Umbilical cord (tissue), 2 donors: ENCODE measurements around the gene ANHX. TPM values are rescaled to one million over a fixed set of nuclear protein-coding genes. Genes with fewer than 3 reads are reported as not detected.

ENCODE experiments used
- DNase-seq: peaks from one replicate; pipeline ENCODE4 v3.0.0-alpha.2; 2015; ENCODE audit warnings: low spot score
- total RNA-seq: library from RNA; depleted of rRNA; stranded (reverse); fragments of >200 nt; gene quantifications from one replicate; pipeline ENCODE4 v1.2.3, GENCODE V29; 2014; ENCODE audit warnings: low replicate concordance; ENCODE audit not compliant: insufficient read depth

Gene ANHX
- total RNA-seq, 1 donor from 2014 or later: 0.48 TPM

DNA sequence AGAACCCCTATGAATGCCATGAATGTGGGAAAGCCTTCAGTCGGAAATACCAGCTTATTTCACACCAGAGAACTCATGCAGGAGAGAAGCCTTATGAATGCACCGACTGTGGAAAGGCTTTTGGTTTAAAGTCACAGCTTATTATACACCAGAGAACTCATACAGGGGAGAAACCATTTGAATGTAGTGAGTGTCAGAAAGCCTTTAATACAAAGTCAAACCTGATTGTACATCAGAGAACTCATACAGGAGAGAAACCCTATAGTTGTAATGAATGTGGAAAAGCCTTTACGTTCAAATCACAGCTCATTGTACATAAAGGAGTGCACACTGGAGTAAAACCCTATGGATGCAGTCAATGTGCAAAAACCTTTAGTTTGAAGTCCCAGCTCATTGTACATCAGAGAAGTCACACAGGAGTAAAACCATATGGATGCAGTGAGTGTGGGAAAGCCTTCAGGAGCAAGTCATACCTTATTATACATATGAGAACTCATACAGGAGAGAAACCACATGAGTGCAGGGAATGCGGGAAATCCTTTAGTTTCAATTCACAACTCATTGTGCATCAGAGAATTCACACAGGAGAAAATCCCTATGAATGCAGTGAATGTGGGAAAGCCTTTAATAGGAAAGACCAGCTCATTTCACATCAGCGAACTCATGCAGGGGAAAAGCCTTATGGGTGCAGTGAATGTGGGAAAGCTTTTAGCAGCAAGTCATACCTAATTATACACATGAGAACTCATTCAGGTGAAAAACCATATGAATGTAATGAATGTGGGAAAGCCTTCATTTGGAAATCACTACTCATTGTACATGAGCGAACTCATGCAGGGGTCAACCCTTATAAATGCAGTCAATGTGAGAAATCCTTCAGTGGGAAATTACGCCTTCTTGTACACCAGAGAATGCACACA lies 32.1 kb downstream of the ANHX start:
- no peak for DNase-seq

DNA sequence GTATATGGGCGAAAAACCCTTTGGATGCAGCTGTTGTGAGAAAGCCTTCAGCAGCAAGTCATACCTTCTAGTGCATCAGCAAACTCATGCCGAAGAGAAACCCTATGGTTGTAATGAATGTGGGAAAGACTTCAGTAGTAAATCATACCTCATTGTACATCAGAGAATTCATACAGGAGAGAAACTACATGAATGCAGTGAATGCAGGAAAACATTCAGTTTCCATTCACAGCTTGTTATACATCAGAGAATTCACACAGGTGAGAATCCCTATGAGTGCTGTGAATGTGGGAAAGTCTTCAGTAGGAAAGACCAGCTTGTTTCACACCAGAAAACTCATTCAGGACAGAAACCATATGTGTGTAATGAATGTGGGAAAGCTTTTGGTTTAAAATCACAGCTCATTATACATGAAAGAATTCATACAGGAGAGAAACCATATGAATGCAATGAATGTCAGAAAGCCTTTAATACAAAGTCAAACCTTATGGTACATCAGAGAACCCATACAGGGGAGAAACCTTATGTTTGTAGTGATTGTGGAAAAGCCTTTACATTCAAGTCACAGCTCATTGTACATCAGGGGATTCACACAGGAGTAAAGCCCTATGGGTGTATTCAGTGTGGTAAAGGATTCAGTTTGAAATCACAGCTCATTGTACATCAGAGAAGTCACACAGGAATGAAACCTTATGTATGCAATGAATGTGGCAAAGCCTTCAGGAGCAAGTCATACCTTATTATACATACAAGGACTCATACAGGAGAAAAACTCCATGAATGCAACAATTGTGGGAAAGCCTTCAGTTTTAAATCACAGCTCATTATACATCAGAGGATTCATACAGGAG lies 33.0 kb downstream of the ANHX start:
- no peak for DNase-seq

DNA sequence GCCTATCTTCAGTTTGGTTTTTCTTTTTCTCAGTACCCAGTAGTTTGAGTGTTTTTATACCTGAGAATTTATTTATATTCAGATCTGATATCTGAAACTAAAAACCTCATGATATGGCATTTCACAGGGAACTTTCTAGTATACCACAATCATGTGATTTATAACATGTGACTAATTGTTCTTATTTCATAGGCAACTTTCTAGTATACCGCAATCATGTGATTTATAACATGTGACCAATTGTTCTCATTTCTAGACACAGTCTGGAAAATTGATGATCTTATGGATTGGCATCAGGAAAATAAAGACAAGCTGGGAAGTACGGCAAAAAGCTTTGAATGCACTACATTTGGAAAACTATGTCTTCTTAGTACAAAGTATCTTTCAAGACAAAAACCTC lies 33.8 kb downstream of the ANHX start:
- DNase-seq: no peak

DNA sequence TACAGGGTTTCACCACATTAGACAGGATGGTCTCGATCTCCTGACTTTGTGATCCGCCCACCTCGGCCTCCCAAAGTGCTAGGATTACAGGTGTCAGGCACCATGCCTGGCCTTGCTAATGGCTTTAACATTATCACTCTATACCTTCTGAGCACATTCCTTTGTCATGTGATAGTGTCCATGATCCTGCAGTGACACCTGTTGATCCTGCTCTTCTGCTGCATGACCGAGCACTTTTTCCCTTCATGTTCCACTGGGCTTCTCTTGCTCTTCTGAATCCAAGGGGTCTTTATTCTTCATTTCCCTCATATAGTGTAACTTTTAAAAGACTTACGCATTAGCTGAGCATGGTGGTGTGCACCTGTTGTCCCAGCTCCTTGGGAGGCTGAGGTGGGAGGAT lies 42.8 kb downstream of the ANHX start:
- no peak for DNase-seq

DNA sequence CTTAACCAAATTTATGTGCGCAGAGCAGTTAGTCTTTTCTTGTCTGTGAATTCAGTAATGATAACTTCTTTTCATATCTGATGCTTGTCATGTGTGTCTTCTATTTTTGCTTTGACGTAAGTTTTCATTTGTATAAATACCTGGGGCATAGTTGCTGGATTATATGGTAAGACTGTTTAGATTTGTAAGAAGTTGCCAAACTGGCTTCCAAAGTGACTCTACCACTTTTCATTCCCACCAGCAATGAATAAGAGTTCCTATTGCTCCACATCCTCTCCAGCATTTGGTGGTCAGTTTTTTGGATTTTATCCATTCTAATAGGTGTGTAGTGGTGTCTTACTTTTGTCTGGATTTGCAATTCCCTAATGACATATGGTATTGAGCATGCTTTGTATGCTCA lies 45.5 kb downstream of the ANHX start:
- DNase-seq: no peak

DNA sequence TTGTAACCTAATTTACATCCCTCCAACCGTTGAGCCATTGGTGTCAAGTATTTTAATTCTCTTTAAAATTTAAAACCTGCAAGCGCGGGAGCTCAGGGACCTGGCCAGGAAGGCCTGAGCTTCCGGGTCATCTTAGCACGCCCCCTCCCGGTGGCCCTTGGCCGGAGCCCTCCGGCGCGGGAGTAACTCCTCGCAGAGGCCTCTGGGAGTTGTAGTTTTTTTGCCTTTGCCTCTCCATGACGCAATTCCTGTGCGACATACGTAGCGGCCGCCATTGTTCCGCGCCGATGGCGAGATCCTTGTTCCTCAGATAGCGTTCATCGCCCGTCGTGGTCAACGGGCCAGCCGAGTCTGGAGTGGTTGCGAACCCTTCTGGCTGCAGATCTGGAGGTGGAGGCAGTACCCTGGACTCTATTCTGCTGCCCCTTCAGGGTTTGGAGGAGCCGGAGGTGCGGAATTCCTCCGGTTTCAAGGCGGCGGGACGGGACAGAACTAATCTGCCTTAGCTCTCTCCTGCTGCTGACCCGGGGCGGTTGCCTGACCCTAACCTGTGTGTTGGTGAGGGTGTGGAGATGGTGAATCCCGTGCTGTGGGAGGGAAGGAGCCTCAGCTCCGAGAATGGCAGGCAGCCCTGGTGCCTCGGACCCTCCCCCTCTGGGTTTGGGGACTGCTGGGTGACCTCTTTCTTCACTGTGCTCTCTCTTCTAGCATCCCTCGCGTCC lies 54.3 kb downstream of the ANHX start, which contains the start of gene ZNF268:
Gene ZNF268 (plus strand): TSS at position 258 of the 722 bp plus-strand sequence. CDS start 503 bp downstream, outside the sequence.
- peak; percentile 94 for DNase-seq

DNA sequence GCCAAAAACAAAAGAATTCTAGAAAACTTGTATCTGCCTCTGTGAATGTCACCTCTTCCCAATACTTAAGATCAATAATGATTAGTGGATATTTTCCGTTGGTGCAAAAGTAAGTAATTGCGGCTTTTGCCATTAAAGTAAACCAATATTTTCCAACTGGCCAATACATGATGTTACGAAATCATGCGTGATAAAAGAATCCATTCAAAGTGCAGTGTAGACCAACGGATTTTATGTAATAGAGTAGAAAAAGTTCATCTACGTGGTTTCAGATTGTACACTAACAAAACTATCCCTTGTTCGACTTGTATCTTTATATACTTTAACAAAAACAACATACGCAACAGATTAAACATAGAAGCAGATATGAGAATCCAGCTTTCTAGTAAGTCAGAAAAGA lies 55.0 kb downstream of the ANHX start:
- no peak for DNase-seq

DNA sequence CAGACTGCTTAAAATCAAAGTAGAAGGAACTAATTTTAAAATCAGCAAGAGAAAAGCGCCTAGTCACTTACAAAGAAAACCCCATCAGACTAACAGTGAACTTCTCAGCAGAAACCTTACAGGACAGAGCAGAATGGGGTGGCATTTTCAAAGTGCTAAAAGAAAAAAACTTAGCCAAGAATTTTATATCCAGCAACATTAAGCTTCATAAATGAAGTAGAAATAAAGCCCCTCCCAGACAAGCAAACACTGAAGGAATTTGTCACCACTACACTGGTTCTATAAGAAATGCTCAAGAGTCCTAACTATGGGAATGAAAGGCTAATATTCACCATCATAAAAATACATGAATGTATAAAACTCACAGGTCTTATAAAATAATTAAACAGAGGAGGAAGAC lies 60.8 kb downstream of the ANHX start:
- no peak for DNase-seq

DNA sequence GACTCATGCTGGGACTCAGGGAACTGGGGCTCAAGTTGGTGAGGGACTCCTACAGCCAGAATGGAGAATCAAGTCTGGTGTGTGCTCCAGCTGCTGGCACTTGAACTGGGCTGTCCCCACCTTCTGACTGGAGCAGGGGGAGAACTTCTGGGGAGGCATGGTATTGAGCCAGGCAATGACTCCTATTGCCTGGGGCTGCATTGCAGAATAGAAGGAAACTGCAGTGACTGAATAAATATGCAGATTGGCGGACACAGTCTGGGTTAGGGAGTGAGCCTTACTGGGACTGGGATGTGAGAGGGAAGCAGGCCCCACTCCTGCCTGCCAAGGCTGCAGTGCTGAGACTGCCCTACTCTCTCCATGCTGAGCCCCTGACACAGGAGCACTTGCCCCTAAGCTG lies 63.2 kb downstream of the ANHX start:
- DNase-seq: no peak

Other genes starting within 250 kb of the ANHX start
- 20.9 TPM for gene ZNF26, start 249.5 kb downstream of the ANHX start, total RNA-seq
- 40.0 TPM for gene ZNF84, start 198.4 kb downstream of the ANHX start, total RNA-seq
- 14.9 TPM for gene ZNF140, start 155.0 kb downstream of the ANHX start, total RNA-seq
- 9.1 TPM for gene ZNF891, start 105.6 kb downstream of the ANHX start, total RNA-seq
- 4.6 TPM for gene ZNF10, start 105.2 kb downstream of the ANHX start, total RNA-seq
- gene ZNF268, start 54.4 kb downstream of the ANHX start, total RNA-seq: 43.3 TPM